Activated naive CD4-positive, alpha-beta T cell treated with anti-CD3 and anti-CD28 coated beads, Interleukin-2, amount 50 U/mL, for 72 hours (primary cell): Measurements from ENCODE around the gene POGLUT2. TPM values are rescaled to one million over a fixed set of nuclear protein-coding genes. Genes with fewer than 3 reads are reported as not detected.
A peak's percentile ranks its signal among the peaks of the same experiment; 100 is the strongest.

Experiments used
- ATAC-seq, 2 donors: fragments of 150-1000 bp; cut with Tn5 transposase; 2 replicates each; pipeline ENCODE4 v1.10.0; 2021; ENCODE audit warnings: mild to moderate bottlenecking in 2 of 2, moderate library complexity in 2 of 2
- DNase-seq, 2 donors: peaks; one replicate each; pipeline ENCODE4 v3.0.0; 2021 to 2022; ENCODE audit warnings: low spot score in 2 of 2
- H3K27ac Mint-ChIP-seq, 2 donors: one replicate each; pipeline ENCODE4 v1.8.0; 2022; ENCODE audit warnings: mild to moderate bottlenecking in 2 of 2, mixed read lengths in 2 of 2
- H3K36me3 Mint-ChIP-seq, 2 donors: one replicate each; pipeline ENCODE4 v1.8.0; 2022; ENCODE audit warnings: mixed read lengths in 2 of 2
- H3K9me3 Mint-ChIP-seq, 2 donors: one replicate each; pipeline ENCODE4 v1.8.0; 2022; ENCODE audit warnings: mixed read lengths in 2 of 2
- total RNA-seq, 2 donors: library from RNA; stranded (reverse); gene quantifications; one replicate each; pipeline ENCODE4 v1.2.3, GENCODE V29; 2022

Gene POGLUT2
- 1 to 10 TPM; 1.8 to 4.3 TPM for total RNA-seq

GRCh38 chr13:102798581-102799425 lies at the start of gene POGLUT2, which contains the start of gene BIVM:
TSS of gene POGLUT2 (minus strand) at chr13:102798976. CDS start at chr13:102798670, 306 bp downstream.
TSS of gene BIVM (plus strand) at chr13:102799119. CDS start at chr13:102807268, 8,149 bp downstream.
- DNase-seq (peak; percentile 63 to 81), ATAC-seq (peak; percentile 69 to 93)
- Mint-ChIP-seq H3K36me3 (peaks cover 5 to 13% of the 10 kb centered on the region in 2 donors), H3K9me3 (no peaks in the 10 kb centered on the region), H3K27ac (peak within 1 kb of the TSS; percentile 72 to 82)

DNA sequence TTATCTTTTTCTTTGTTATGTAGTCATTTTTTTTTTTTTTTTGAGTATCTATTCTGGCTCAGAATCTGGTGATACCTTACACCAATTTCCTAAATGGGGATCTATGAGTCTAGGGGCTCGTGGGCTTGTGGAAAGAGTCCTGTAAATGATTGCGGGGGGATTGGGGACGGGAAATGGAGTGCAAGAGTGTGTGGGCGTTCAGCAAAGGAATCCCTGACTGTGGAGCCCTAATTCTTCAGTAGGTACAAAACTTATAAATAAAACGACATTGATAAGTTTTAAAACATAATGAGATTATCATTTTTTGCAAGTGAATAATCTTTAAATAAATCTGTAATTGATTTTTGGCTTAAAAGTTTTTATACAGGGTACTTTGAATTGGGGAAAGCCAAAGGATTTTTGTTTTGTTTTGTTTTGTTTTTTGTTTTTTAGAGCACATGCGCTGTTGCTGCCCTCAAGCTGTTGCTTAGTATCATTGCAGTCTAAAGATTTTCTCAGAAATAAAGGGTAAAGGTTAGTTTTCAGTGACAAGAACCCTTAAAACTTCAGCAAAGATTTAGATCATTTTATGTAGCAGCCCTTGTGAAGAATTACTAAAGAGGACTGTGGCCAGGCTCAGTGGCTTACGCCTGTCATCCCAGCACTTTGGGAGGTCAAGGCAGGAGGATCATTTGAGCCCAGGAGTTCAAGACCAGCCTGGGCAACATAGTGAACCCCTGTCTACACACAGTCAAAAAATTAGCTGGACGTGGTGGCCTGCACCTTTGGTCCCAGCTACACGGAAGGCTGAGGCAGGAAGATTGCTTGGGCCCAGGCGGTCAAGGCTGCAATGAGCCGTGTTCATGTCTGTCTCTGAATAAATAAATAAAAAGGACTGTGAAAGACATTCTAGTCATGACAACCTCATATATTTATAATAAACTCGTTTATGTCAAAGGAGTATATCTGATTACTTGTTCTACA lies 48.8 kb upstream of the POGLUT2 start:
- ATAC-seq: no peak
- H3K9me3 Mint-ChIP-seq: no peaks in the 10 kb centered on the region
- H3K36me3 Mint-ChIP-seq: peaks cover 16 to 19% of the 10 kb centered on the region in 2 donors
- peak overlapping the region; percentile 99 for H3K27ac Mint-ChIP-seq
- no peak for DNase-seq

GRCh38 chr13:102846261-102847015 lies 47.7 kb upstream of the POGLUT2 start:
- peaks cover 16 to 19% of the 10 kb centered on the region in 2 donors for H3K36me3 Mint-ChIP-seq
- peak; percentile 47 to 52 for ATAC-seq
- DNase-seq: peak in 1 of 2 donors; percentile 20
- H3K9me3 Mint-ChIP-seq: no peaks in the 10 kb centered on the region
- peak overlapping the region; percentile 99 for H3K27ac Mint-ChIP-seq

DNA sequence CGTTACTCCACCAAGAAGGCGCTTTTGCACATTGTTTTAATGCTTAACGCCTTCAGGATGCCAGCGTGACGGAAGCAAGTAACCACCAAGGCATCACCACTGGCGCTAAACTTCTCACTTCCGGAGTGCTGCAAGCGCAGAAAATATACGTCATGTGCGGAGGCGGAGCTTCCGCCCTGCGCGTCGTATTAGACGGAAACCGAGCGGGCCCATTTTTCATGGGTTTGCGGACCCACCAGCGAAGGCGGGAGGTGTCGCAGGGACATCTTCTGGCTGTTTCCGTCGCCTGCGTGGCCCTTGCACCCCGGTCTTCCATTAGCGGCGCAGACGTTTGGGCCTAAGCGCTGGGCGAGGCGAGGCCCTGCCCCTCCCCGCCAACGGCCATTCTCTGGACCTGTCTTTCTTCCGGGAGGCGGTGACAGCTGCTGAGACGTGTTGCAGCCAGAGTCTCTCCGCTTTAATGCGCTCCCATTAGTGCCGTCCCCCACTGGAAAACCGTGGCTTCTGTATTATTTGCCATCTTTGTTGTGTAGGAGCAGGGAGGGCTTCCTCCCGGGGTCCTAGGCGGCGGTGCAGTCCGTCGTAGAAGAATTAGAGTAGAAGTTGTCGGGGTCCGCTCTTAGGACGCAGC lies 47.0 kb upstream of the POGLUT2 start, which contains the start of gene ERCC5:
Gene ERCC5, plus strand, starts transcription at position 403 of the 631 bp plus-strand sequence. CDS start 235 bp downstream, outside the sequence.
- DNase-seq: peak; percentile 88 to 94
- Mint-ChIP-seq H3K36me3 (peaks cover 16 to 19% of the 10 kb centered on the region in 2 donors), H3K27ac (peak within 1 kb of the TSS; percentile 99), H3K9me3 (no peaks in the 10 kb centered on the region)
- ATAC-seq: peak; percentile 88 to 90

- Mint-ChIP-seq H3K27ac (peak overlapping the region; percentile 99), H3K36me3 (peaks cover 16 to 19% of the 10 kb centered on the region in 2 donors), H3K9me3 (no peaks in the 10 kb centered on the region)
- no peak for DNase-seq
- ATAC-seq: peak; percentile 16 to 20
These were observed 46.5 kb upstream of the POGLUT2 start for GRCh38 chr13:102845289-102845629.

DNA sequence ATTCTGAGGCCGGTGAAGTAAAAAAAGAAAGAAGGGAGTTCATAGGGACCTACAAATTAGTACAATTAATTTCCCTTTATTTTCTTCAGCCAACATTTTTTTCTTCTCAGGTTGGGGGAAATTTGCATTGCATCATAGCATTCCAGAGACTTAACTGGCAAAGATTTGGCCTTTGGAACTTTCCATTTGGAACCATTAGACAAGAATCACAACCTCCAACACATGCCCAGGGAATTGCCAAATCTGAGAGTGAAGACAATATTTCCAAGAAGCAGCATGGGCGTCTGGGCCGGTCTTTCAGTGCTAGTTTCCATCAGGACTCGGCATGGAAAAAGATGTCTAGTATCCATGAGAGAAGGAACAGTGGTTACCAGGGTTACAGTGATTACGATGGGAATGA lies 40.7 kb upstream of the POGLUT2 start:
- no peak for DNase-seq
- H3K9me3 Mint-ChIP-seq: no peaks in the 10 kb centered on the region
- no peak for ATAC-seq
- peaks cover 0 to under 1% of the 10 kb centered on the region in 2 donors for H3K36me3 Mint-ChIP-seq
- no peak overlapping the region for H3K27ac Mint-ChIP-seq

DNA sequence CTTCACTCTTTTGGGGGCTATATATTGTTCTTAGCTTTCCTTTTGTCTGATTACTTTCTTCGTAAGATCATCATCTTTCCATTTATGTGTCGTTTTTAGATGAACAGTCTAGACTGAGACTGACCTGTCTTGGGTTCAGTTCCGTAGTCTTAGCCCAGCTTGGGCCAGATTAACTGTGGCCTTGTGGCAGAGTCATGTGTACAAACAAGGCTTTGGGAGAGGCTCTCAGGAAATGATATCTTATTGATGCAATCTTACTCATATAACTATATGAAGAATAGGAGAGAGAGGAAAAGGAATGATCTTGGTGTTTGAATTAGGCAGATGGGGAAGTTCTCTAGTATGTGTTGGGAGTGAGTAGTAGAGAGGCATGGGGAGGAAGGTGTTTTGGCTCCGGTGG lies 40.2 kb upstream of the POGLUT2 start:
- Mint-ChIP-seq H3K36me3 (no peaks in the 10 kb centered on the region), H3K9me3 (no peaks in the 10 kb centered on the region), H3K27ac (no peak overlapping the region)
- DNase-seq (no peak), ATAC-seq (no peak)

GRCh38 chr13:102838273-102838672 lies 39.5 kb upstream of the POGLUT2 start:
- Mint-ChIP-seq H3K36me3 (no peaks in the 10 kb centered on the region), H3K27ac (no peak overlapping the region), H3K9me3 (no peaks in the 10 kb centered on the region)
- no peak for ATAC-seq
- DNase-seq: no peak

DNA sequence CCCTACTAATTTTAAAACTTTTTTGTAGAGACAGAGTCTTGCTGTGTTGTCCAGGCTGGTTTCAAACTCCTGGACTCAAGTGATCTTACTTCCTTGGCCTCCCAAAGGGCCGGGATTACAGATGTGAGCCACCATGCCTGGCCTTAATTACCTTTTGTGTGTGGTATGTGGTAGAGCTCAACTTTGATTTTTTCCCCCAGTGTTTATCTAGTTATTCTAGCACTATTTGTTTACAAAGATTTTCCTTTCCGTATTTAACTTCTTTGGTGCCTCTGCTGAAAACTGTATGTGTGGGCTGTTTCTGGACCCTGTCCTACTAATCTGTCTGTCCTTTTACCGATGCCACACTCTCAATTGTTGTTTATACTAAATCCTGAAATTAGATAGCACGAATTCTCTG lies 37.7 kb upstream of the POGLUT2 start:
- H3K36me3 Mint-ChIP-seq: no peaks in the 10 kb centered on the region
- H3K9me3 Mint-ChIP-seq: no peaks in the 10 kb centered on the region
- ATAC-seq (no peak), DNase-seq (no peak)
- peak overlapping the region in 1 of 2 donors; percentile 9 for H3K27ac Mint-ChIP-seq

DNA sequence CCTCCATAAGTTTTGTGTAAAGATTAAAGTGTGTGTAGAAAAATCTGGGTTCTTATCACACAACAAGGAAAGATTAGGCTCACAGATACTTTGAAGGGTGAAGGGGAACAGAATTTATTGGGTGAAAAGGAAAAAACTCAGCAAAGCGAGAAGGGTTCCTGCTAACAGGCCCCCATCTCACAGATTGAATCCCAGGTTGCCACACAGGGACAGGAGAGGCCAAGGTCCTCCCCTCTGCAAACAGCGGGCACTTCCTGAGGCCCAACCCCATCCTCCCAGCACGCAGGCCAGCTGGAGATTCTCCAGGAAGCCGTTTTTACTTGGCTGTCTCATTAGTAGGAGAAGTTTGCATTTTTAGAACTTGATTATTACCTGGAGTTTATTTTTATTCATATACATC lies 31.9 kb upstream of the POGLUT2 start:
- no peak overlapping the region for H3K27ac Mint-ChIP-seq
- no peak for ATAC-seq
- H3K36me3 Mint-ChIP-seq: no peaks in the 10 kb centered on the region

GRCh38 chr13:102825921-102826706 lies 27.3 kb upstream of the POGLUT2 start:
- no peaks in the 10 kb centered on the region for H3K36me3 Mint-ChIP-seq
- DNase-seq (no peak), ATAC-seq (no peak)
- no peak overlapping the region for H3K27ac Mint-ChIP-seq
- H3K9me3 Mint-ChIP-seq: no peaks in the 10 kb centered on the region

More for the DNA sequence above, 31.9 kb upstream of the POGLUT2 start:
- H3K9me3 Mint-ChIP-seq: no peaks in the 10 kb centered on the region
- DNase-seq: no peak

DNA sequence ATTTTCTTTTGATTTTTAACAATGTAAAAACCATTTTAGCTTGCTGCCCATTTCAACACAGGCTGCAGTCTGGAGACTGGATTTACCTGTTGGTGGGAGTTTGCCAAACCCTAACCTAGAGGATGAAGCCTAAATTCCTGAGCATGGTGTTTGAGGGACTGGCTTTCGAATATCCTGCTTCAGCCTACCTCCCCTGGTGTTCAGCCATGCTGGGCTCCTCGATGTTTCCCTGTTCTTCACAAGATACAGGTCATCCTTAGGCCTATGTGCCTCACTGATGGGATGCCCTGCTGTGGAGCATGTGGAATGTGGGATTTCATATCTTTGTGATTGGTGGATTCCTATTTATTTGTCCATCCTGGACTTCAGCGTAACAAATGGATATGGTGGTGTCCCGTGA lies 26.6 kb upstream of the POGLUT2 start:
- H3K36me3 Mint-ChIP-seq: no peaks in the 10 kb centered on the region
- H3K27ac Mint-ChIP-seq: no peak overlapping the region
- no peak for DNase-seq
- ATAC-seq: no peak
- H3K9me3 Mint-ChIP-seq: no peaks in the 10 kb centered on the region

- no peak for DNase-seq
- no peak for ATAC-seq
- Mint-ChIP-seq H3K9me3 (no peaks in the 10 kb centered on the region), H3K27ac (no peak overlapping the region), H3K36me3 (peaks cover 0 to 7% of the 10 kb centered on the region in 2 donors)
These were observed 19.1 kb upstream of the POGLUT2 start for GRCh38 chr13:102817907-102818306.

DNA sequence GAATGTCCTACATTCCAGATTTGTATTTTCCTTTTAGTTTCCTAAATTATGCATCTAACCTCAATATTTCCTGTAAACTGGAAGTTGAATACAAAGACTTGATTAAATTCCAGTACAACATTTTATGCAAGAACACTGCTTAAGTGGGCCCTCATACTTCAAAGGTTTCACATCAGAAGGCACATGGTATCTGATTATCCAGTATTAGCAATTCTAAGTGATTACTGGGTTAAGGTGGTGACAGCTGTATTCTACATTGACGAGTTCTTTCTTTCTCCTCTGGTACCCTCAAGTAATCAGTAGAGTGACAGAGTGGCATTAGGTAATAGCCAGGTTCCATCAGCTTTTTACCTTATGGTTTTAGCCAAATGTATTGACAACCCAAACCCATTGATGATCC lies 18.5 kb upstream of the POGLUT2 start:
- H3K36me3 Mint-ChIP-seq: peaks cover 2 to 9% of the 10 kb centered on the region in 2 donors
- peaks cover 0 to under 1% of the 10 kb centered on the region in 2 donors for H3K9me3 Mint-ChIP-seq
- no peak for DNase-seq
- no peak for ATAC-seq
- H3K27ac Mint-ChIP-seq: no peak overlapping the region

GRCh38 chr13:102816708-102817107 lies 17.9 kb upstream of the POGLUT2 start:
- peaks cover 0 to 4% of the 10 kb centered on the region in 2 donors for H3K9me3 Mint-ChIP-seq
- no peak overlapping the region for H3K27ac Mint-ChIP-seq
- no peak for ATAC-seq
- peaks cover 7 to 14% of the 10 kb centered on the region in 2 donors for H3K36me3 Mint-ChIP-seq
- DNase-seq: no peak
